ENCODE results near the gene DNAJB4. TPM values are rescaled to one million over a fixed set of nuclear protein-coding genes. Genes with fewer than 3 reads are reported as not detected.

The DNAJB4 gene
- total RNA-seq, 1 experiment from 2014 or later: 23.0 TPM

- Mint-ChIP-seq H3K36me3 (ENCODE audit: insufficient read depth, unreplicated experiment) (peaks cover 5% of the 10 kb centered on the region), H3K9me3 (ENCODE audit: low read depth, unreplicated experiment) (no peaks in the 10 kb centered on the region), H3K27me3 (ENCODE audit: unreplicated experiment) (no peaks in the 10 kb centered on the region), H3K27ac (ENCODE audit: unreplicated experiment) (no peak overlapping the region), H3K4me3 (ENCODE audit: low read depth, unreplicated experiment) (no peak overlapping the region), H3K4me1 (ENCODE audit: low read depth, unreplicated experiment) (peaks cover 17% of the 10 kb centered on the region)
- BruUV-seq (replicated peaks): no TSS peak
- DNase-seq: no peak
- TF ChIP-seq CTCF (IDR thresholded peaks at IDR 0.05; ENCODE audit: unreplicated experiment): no peak
- CTCF ChIA-PET: no interaction called here
- intact Hi-C loops (cut with micrococcal nuclease; ENCODE audit: unreplicated experiment): no loop called here
Measured at GRCh38 chr1:77983997-77984355, 20.8 kb upstream of the DNAJB4 start.

GRCh38 chr1:77984629-77985028 lies 20.1 kb upstream of the DNAJB4 start:
- intact Hi-C loops (cut with micrococcal nuclease; ENCODE audit: unreplicated experiment): no loop called here
- no peak for TF ChIP-seq CTCF (IDR thresholded peaks at IDR 0.05; ENCODE audit: unreplicated experiment)
- Mint-ChIP-seq H3K9me3 (ENCODE audit: low read depth, unreplicated experiment) (no peaks in the 10 kb centered on the region), H3K36me3 (ENCODE audit: insufficient read depth, unreplicated experiment) (peaks cover 5% of the 10 kb centered on the region), H3K4me3 (ENCODE audit: low read depth, unreplicated experiment) (no peak overlapping the region), H3K4me1 (ENCODE audit: low read depth, unreplicated experiment) (peaks cover 21% of the 10 kb centered on the region), H3K27ac (ENCODE audit: unreplicated experiment) (no peak overlapping the region), H3K27me3 (ENCODE audit: unreplicated experiment) (no peaks in the 10 kb centered on the region)
- BruUV-seq (replicated peaks): no TSS peak
- DNase-seq: no peak
- CTCF ChIA-PET: no interaction called here

- no peak for TF ChIP-seq CTCF (IDR thresholded peaks at IDR 0.05; ENCODE audit: unreplicated experiment)
- Mint-ChIP-seq H3K27ac (ENCODE audit: unreplicated experiment) (no peak overlapping the region), H3K9me3 (ENCODE audit: low read depth, unreplicated experiment) (no peaks in the 10 kb centered on the region), H3K4me1 (ENCODE audit: low read depth, unreplicated experiment) (peaks cover 25% of the 10 kb centered on the region), H3K4me3 (ENCODE audit: low read depth, unreplicated experiment) (no peak overlapping the region), H3K27me3 (ENCODE audit: unreplicated experiment) (no peaks in the 10 kb centered on the region), H3K36me3 (ENCODE audit: insufficient read depth, unreplicated experiment) (peaks cover 9% of the 10 kb centered on the region)
- intact Hi-C loops (cut with micrococcal nuclease; ENCODE audit: unreplicated experiment): no loop called here
- no peak for DNase-seq
- BruUV-seq (replicated peaks): no TSS peak
- CTCF ChIA-PET: no interaction called here
Measured at GRCh38 chr1:77986810-77987209, 17.9 kb upstream of the DNAJB4 start.

- H3K36me3 Mint-ChIP-seq (ENCODE audit: insufficient read depth, unreplicated experiment): peaks cover 9% of the 10 kb centered on the region
- TF ChIP-seq CTCF (IDR thresholded peaks at IDR 0.05; ENCODE audit: unreplicated experiment): no peak
- no peak overlapping the region for H3K4me3 Mint-ChIP-seq (ENCODE audit: low read depth, unreplicated experiment)
- BruUV-seq (replicated peaks): no TSS peak
- no peaks in the 10 kb centered on the region for H3K27me3 Mint-ChIP-seq (ENCODE audit: unreplicated experiment)
- CTCF ChIA-PET: no interaction called here
- peaks cover 20% of the 10 kb centered on the region for H3K4me1 Mint-ChIP-seq (ENCODE audit: low read depth, unreplicated experiment)
- H3K27ac Mint-ChIP-seq (ENCODE audit: unreplicated experiment): no peak overlapping the region
- H3K9me3 Mint-ChIP-seq (ENCODE audit: low read depth, unreplicated experiment): no peaks in the 10 kb centered on the region
- intact Hi-C loops (cut with micrococcal nuclease; ENCODE audit: unreplicated experiment): no loop called here
- DNase-seq: no peak
Measured at GRCh38 chr1:77987919-77988318, 16.8 kb upstream of the DNAJB4 start.

GRCh38 chr1:77989744-77990143 lies 15.0 kb upstream of the DNAJB4 start:
- TF ChIP-seq CTCF (IDR thresholded peaks at IDR 0.05; ENCODE audit: unreplicated experiment): no peak
- CTCF ChIA-PET: no interaction called here
- Mint-ChIP-seq H3K4me3 (ENCODE audit: low read depth, unreplicated experiment) (no peak overlapping the region), H3K27ac (ENCODE audit: unreplicated experiment) (no peak overlapping the region), H3K4me1 (ENCODE audit: low read depth, unreplicated experiment) (peaks cover 8% of the 10 kb centered on the region), H3K27me3 (ENCODE audit: unreplicated experiment) (no peaks in the 10 kb centered on the region), H3K36me3 (ENCODE audit: insufficient read depth, unreplicated experiment) (peaks cover 13% of the 10 kb centered on the region), H3K9me3 (ENCODE audit: low read depth, unreplicated experiment) (no peaks in the 10 kb centered on the region)
- no peak for DNase-seq
- intact Hi-C loops (cut with micrococcal nuclease; ENCODE audit: unreplicated experiment): no loop called here
- no TSS peak for BruUV-seq (replicated peaks)
